GM10847 (cell line): ENCODE measurements around the gene FOXO6.

ENCODE experiments used
- POLR2A ChIP-seq: IDR thresholded peaks from 2 replicates; pipeline ENCODE4 v1.6.1; 2011; ENCODE audit not compliant: insufficient read length; ENCODE audit errors: extremely low read depth

FOXO6 gene

GRCh38 chr1:41360786-41361494 lies at the start of gene FOXO6:
TSS of gene FOXO6 (plus strand) at chr1:41361434.
- TF ChIP-seq POLR2A: no peak

- TF ChIP-seq POLR2A: no peak
Measured at GRCh38 chr1:41312991-41313645, 48.1 kb upstream of the FOXO6 start.

- TF ChIP-seq POLR2A: no peak
Measured at GRCh38 chr1:41313661-41314131, 47.5 kb upstream of the FOXO6 start.

- TF ChIP-seq POLR2A: no peak
Measured at GRCh38 chr1:41314376-41315145, 46.7 kb upstream of the FOXO6 start.

- TF ChIP-seq POLR2A: no peak
Measured at GRCh38 chr1:41315146-41315822, 46.0 kb upstream of the FOXO6 start.

- no peak for TF ChIP-seq POLR2A
Measured at GRCh38 chr1:41315871-41316270, 45.4 kb upstream of the FOXO6 start.

GRCh38 chr1:41317361-41317760 lies 43.9 kb upstream of the FOXO6 start:
- TF ChIP-seq POLR2A: no peak

GRCh38 chr1:41318135-41318534 lies 43.1 kb upstream of the FOXO6 start:
- no peak for TF ChIP-seq POLR2A

GRCh38 chr1:41319106-41319755 lies 42.0 kb upstream of the FOXO6 start:
- no peak for TF ChIP-seq POLR2A

GRCh38 chr1:41319807-41320711 lies 41.2 kb upstream of the FOXO6 start:
- no peak for TF ChIP-seq POLR2A

GRCh38 chr1:41320895-41321676 lies 40.1 kb upstream of the FOXO6 start:
- TF ChIP-seq POLR2A: no peak

- TF ChIP-seq POLR2A: no peak
Measured at GRCh38 chr1:41322101-41322661, 39.1 kb upstream of the FOXO6 start.

- no peak for TF ChIP-seq POLR2A
Measured at GRCh38 chr1:41322835-41323234, 38.4 kb upstream of the FOXO6 start.
